SK-N-SH (cell line): ENCODE measurements around the gene ATG16L2. TPM values are rescaled to one million over a fixed set of nuclear protein-coding genes. Genes with fewer than 3 reads are reported as not detected.
"Not testable (repeated sequence)": the region's sequence is repeated elsewhere in the genome, so short reads cannot be mapped to it uniquely, and the experiment has no call there.

Experiments used
- CTCF ChIA-PET: fragments of 300-600, 350-600 bp; formaldehyde crosslinking; extraction: SDS; loops from one replicate; lab custom pipeline; 2021; lab: Yijun Ruan, JAX
- POLR2A ChIA-PET: fragments of 350-600 bp; sonication (Branson Sonifier 250); formaldehyde crosslinking; extraction: SDS; loops from one replicate; lab custom pipeline; 2020; ENCODE audit warnings: antibody characterized with exemption, inconsistent platforms; lab: Yijun Ruan, JAX
- DNase-seq: peaks from one replicate; pipeline ENCODE4 v3.0.0; 2012
- H2AFZ ChIP-seq: fragments of 200-600 bp; sonication (generic); 2 replicates; pipeline ENCODE4 v1.8.1; 2016; ENCODE audit warnings: antibody characterized with exemption, mild to moderate bottlenecking, low read depth
- H3F3A ChIP-seq: fragments of 200-600 bp; sonication (generic); replicated peaks from 2 replicates; pipeline ENCODE3; 2016; ENCODE audit warnings: antibody characterized with exemption, mild to moderate bottlenecking; ENCODE audit not compliant: insufficient read depth
- H3K27ac ChIP-seq, 2 experiments: fragments of 200-500 bp in 1 of 2; fragments of 200-600 bp in 1 of 2; sonication (Bioruptor generic) in 1 of 2; sonication (generic), shearing (Covaris generic) in 1 of 2; 2 replicates each; pipeline versions ENCODE4 v1.5.1 to v1.6.1; 2014 to 2016; ENCODE audit warnings: low read depth in 2 of 2, inconsistent platforms in 1 of 2, low read length in 1 of 2, mild to moderate bottlenecking in 1 of 2, mixed read lengths in 1 of 2
- H3K27me3 ChIP-seq: fragments of 200-600 bp; sonication (generic), shearing (Covaris generic); 2 replicates; pipeline ENCODE4 v1.6.1; 2016; ENCODE audit warnings: mixed run types; ENCODE audit not compliant: insufficient read depth
- H3K36me3 ChIP-seq, 2 experiments: fragments of 200-500 bp in 1 of 2; fragments of 200-600 bp in 1 of 2; sonication (Bioruptor generic) in 1 of 2; sonication (generic) in 1 of 2; replicated peaks in 1 of 2; 2 replicates each; pipeline versions ENCODE3 to v1.5.1; 2014 to 2016; ENCODE audit warnings: low read length in 1 of 2, mild to moderate bottlenecking in 1 of 2; ENCODE audit not compliant: insufficient read depth in 2 of 2, control insufficient read depth in 1 of 2
- H3K4me1 ChIP-seq, 2 experiments: fragments of 200-500 bp in 1 of 2; fragments of 200-600 bp in 1 of 2; sonication (Bioruptor generic) in 1 of 2; sonication (generic), shearing (Covaris generic) in 1 of 2; 2 replicates each; pipeline versions ENCODE4 v1.5.1 to v1.6.1; 2014 to 2016; ENCODE audit warnings: low read depth in 1 of 2, low read length in 1 of 2, mixed run types in 1 of 2; ENCODE audit not compliant: insufficient read depth in 2 of 2, control insufficient read depth in 1 of 2
- H3K4me2 ChIP-seq: fragments of 200-600 bp; sonication (generic), shearing (Covaris generic); 2 replicates; pipeline ENCODE4 v1.6.1; 2017; ENCODE audit warnings: mixed run types
- H3K4me3 ChIP-seq, 2 experiments: fragments of 200-500 bp in 1 of 2; fragments of 200-600 bp in 1 of 2; sonication (Bioruptor generic) in 1 of 2; sonication (generic), shearing (Covaris generic) in 1 of 2; 2 replicates each; pipeline versions ENCODE4 v1.5.1 to v1.8.1; 2014 to 2016; ENCODE audit warnings: low read depth in 2 of 2, inconsistent platforms in 1 of 2, low read length in 1 of 2, mild to moderate bottlenecking in 1 of 2, mixed read lengths in 1 of 2, moderate library complexity in 1 of 2
- H3K79me2 ChIP-seq: fragments of 200-600 bp; sonication (generic); 2 replicates; pipeline ENCODE4 v1.8.1; 2017; ENCODE audit warnings: mild to moderate bottlenecking; ENCODE audit not compliant: insufficient read depth
- H3K9ac ChIP-seq: fragments of 200-600 bp; sonication (generic); 2 replicates; pipeline ENCODE4 v1.6.1; 2017; ENCODE audit warnings: mixed run types
- H3K9me2 ChIP-seq: fragments of 200-600 bp; sonication (generic); 2 replicates; pipeline ENCODE4 v1.6.1; 2017; ENCODE audit warnings: mixed run types
- H3K9me3 ChIP-seq: fragments of 200-600 bp; sonication (generic); 2 replicates; pipeline ENCODE4 v1.6.1; 2017; ENCODE audit warnings: mixed run types, mild to moderate bottlenecking, moderate library complexity
- H4K20me1 ChIP-seq: fragments of 200-600 bp; sonication (generic); 2 replicates; pipeline ENCODE4 v1.6.1; 2017; ENCODE audit warnings: mild to moderate bottlenecking, mixed run types; ENCODE audit not compliant: insufficient read depth
- CHD2 ChIP-seq: fragments of 150-350 bp; IDR thresholded peaks from 2 replicates; pipeline ENCODE4 v1.6.1; 2018; ENCODE audit warnings: low read length; ENCODE audit not compliant: partially characterized antibody
- CTCF ChIP-seq: fragments of 200-600 bp; sonication (generic); IDR thresholded peaks from 2 replicates; pipeline ENCODE4 v1.6.1; 2017; ENCODE audit warnings: antibody characterized with exemption, mild to moderate bottlenecking, moderate library complexity
- EP300 ChIP-seq, 2 experiments: IDR thresholded peaks; 2 replicates each; pipeline versions ENCODE4 v1.4.0 to v1.6.1; 2012; ENCODE audit warnings: borderline replicate concordance in 1 of 2, low read depth in 1 of 2, low read length in 1 of 2
- GABPA ChIP-seq: IDR thresholded peaks from 2 replicates; pipeline ENCODE4 v1.4.0; 2012; ENCODE audit warnings: low read depth, mild to moderate bottlenecking
- MEF2A ChIP-seq: IDR thresholded peaks from 2 replicates; pipeline ENCODE4 v1.4.0; 2012; ENCODE audit warnings: low read depth, borderline replicate concordance
- NFIC ChIP-seq: IDR thresholded peaks from 2 replicates; pipeline ENCODE4 v1.4.0; 2012; ENCODE audit warnings: borderline replicate concordance
- RAD21 ChIP-seq: IDR thresholded peaks from 2 replicates; pipeline ENCODE4 v1.6.1; 2012; ENCODE audit warnings: mild to moderate bottlenecking, low read length
- RXRA ChIP-seq: IDR thresholded peaks from 2 replicates; pipeline ENCODE4 v1.4.0; 2012; ENCODE audit warnings: low read depth, mild to moderate bottlenecking, borderline replicate concordance
- SMC3 ChIP-seq: IDR thresholded peaks from 2 replicates; pipeline ENCODE4 v1.6.1; 2012; ENCODE audit warnings: low read depth, low read length, improper control_type of control experiment
- TCF12 ChIP-seq: IDR thresholded peaks from 2 replicates; pipeline ENCODE4 v1.4.0; 2012
- USF2 ChIP-seq: fragments of 150-350 bp; IDR thresholded peaks from 2 replicates; pipeline ENCODE4 v1.6.1; 2017; ENCODE audit warnings: antibody characterized with exemption, low read length, low read depth, borderline replicate concordance
- WGBS: methylation state at CpG from one replicate; pipeline ENCODE4 v1.1.6; 2017; ENCODE audit warnings: low lambda C conversion rate; 5-methylcytosine and 5-hydroxymethylcytosine counted together
- polyA plus RNA-seq, 3 experiments: library from polyadenylated mRNA; depleted of rRNA; stranded (reverse); fragments of >200 nt; gene quantifications; 2 replicates each; pipeline ENCODE4 v1.2.3, GENCODE V29; 2012

Gene ATG16L2
- polyA plus RNA-seq, 1 of the 3 experiments (the other 2 are of a cell fraction) = 26.9 TPM

GRCh38 chr11:72856065-72856464 lies 41.9 kb downstream of the ATG16L2 start:
- DNase-seq = no peak
- Histone ChIP-seq H3K79me2 (no peaks in the 10 kb centered on the region), H3K9ac (no peak overlapping the region), H3K9me2 (no peaks in the 10 kb centered on the region), H3K27me3 (no peaks in the 10 kb centered on the region), H2AFZ (no peak overlapping the region), H3F3A (peaks cover 6% of the 10 kb centered on the region), H3K4me1 (peaks cover 0 to 9% of the 10 kb centered on the region in 2 experiments; a peak in 2 of 4 replicates), H3K36me3 (peaks cover 0 to 5% of the 10 kb centered on the region in 2 experiments), H3K27ac (peak overlapping the region; percentile 3 to 57; a peak in 1 of 4 replicates), H3K9me3 (no peaks in the 10 kb centered on the region), H3K4me2 (no peak overlapping the region), H3K4me3 (no peak overlapping the region), H4K20me1 (no peaks in the 10 kb centered on the region)
- CTCF ChIA-PET = interaction anchor here (0.8 kb wide), 1 partner anchor 282 kb away, joined by 3 read pairs; no protein-coding TSS in a partner anchor
- POLR2A ChIA-PET = no interaction called here
- WGBS = 93% methylated on average over 3 of the region's 3 CpGs
- TF ChIP-seq EP300 (IDR thresholded peaks at IDR 0.05; ENCODE audit: borderline replicate concordance in 1 of 2, low read depth in 1 of 2, low read length in 1 of 2) (no peak), SMC3 (no peak), CHD2 (no peak), USF2 (no peak), RXRA (no peak), MEF2A (no peak)

GRCh38 chr11:72856551-72857345 lies 42.5 kb downstream of the ATG16L2 start:
- no peak for DNase-seq
- ChIA-PET POLR2A (no interaction called here), CTCF (interaction anchor here (0.8 to 1.1 kb wide), 3 partner anchors 25 to 286 kb away, joined by 3 read pairs; partner anchors contain the start of gene FCHSD2)
- WGBS = 15% methylated on average over 3 of the region's 3 CpGs
- H3K9ac ChIP-seq = no peak overlapping the region
- H3K79me2 ChIP-seq = no peaks in the 10 kb centered on the region
- H3K36me3 ChIP-seq = peaks cover 0 to 5% of the 10 kb centered on the region in 2 experiments
- H3K4me1 ChIP-seq = peaks cover 0 to 9% of the 10 kb centered on the region in 2 experiments; a peak in 2 of 4 replicates
- no peak overlapping the region for H3K4me3 ChIP-seq
- no peaks in the 10 kb centered on the region for H3K9me2 ChIP-seq
- peaks cover 6% of the 10 kb centered on the region for H3F3A ChIP-seq
- peak overlapping the region; percentile 22; the same call in 1 of the 2 replicates for H3K4me2 ChIP-seq
- no peaks in the 10 kb centered on the region for H4K20me1 ChIP-seq
- TF ChIP-seq GABPA = no peak
- peak; percentile 28 for TF ChIP-seq RAD21
- peak; percentile 20; the same call in 1 of the 2 replicates for TF ChIP-seq NFIC
- peak; percentile 17; the same call in 1 of the 2 replicates for TF ChIP-seq TCF12
- peak; percentile 28; the same call in 1 of the 2 replicates for TF ChIP-seq CTCF
- TF ChIP-seq, all 33 proteins: peak for 4
- H3K9me3 ChIP-seq = no peaks in the 10 kb centered on the region
- H3K27me3 ChIP-seq = no peaks in the 10 kb centered on the region
- H3K27ac ChIP-seq = peak overlapping the region; percentile 35 to 57; a peak in 3 of 4 replicates
- no peak overlapping the region for H2AFZ ChIP-seq

GRCh38 chr11:72858267-72858666 lies 44.1 kb downstream of the ATG16L2 start:
- 97% methylated on average over 2 of the region's 2 CpGs for WGBS
- H3K4me2 ChIP-seq, POLR2A ChIA-PET, DNase-seq, H3F3A ChIP-seq, H2AFZ ChIP-seq, H3K27ac ChIP-seq, H3K79me2 ChIP-seq, H3K36me3 ChIP-seq, H3K9ac ChIP-seq, H3K4me1 ChIP-seq, H4K20me1 ChIP-seq, H3K9me2 ChIP-seq, H3K4me3 ChIP-seq, H3K9me3 ChIP-seq, H3K27me3 ChIP-seq: not testable (repeated sequence)
- CTCF ChIA-PET = interaction anchor here (1.0 to 1.4 kb wide), 2 partner anchors 320 to 384 kb away, joined by 3 read pairs; no protein-coding TSS in a partner anchor
